ENCODE measurements around the gene TTBK1. TPM values are rescaled to one million over a fixed set of nuclear protein-coding genes. Genes with fewer than 3 reads are reported as not detected.

Gene TTBK1
- polyA plus RNA-seq, 3 donors: 0.01 to 0.10 TPM; not detected in 1

DNA sequence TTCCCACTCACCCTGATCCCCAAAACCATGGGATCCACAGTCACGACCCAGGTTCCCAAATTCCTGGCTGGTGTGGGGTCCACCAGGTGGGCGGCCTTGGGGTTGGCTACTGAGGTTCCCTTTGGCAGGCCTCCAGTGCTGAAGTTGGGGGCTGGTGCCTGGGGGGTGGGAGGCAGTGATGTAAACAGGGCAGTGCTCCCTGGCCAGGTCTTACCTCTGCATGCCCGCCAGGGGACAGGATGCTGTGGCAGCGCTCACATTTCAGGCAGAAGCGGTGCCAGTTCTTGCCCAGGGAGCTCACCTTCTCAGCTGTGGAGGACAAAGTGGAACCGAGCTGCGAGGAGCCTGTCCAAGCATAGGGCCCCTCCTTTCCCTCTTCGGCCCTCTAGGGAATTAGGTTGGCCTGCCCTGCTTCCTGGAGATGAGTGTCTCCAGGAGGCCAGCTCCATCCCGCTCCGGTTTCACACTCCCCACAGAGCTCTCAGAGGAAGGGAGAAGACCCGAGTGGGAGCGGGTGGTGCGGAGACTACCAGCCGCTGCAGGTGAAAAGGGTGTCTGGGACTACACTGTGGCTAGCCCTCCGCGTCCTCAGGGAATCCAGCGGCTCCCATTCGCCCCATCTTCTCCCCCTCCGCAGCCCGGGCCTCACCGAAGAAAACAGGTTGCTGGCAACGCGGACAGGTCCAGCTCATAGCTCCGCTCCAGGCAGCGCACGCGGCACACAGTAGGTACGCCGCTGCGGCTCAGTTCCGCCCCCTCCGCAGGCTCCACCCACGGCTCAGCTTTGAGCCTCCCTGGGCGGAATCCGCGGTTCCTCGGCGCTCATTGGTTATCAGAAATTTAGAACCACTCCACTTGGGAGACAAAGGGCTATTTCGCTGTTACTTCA, 65.1 kb downstream of the TTBK1 start, which contains the start of gene CRIP3:
CRIP3 (minus strand) TSS at position 726 of the 889 bp plus-strand sequence; CDS start at position 692, 34 bp downstream.
- 7 to 11% (median 10%) methylated on average over 39 of the region's 39 CpGs for WGBS, 3 donors

DNA sequence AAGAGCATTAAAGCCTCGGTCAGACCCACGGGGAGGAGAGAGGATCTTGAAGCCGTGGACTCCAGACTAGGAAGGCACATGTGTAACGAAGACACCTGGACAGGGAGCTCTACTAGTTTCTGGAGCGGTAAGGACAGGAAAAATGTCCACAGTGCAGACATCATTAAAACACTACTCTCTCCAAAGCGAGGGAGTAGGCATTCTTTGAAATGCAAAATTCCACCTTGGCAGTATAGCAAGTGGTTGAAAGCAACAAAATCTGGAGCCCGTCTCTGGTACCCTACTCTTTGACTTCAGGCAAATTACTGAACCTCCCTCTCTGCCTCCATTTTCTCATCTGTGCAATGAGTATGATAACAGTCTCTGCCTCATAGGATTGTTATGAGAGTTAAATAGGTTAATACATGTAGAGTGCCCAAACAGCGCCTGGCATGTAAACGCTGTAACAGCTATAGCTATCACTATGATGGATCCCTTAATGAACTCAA, 65.8 kb downstream of the TTBK1 start:
- no peak overlapping the region for H3K27ac ChIP-seq (ENCODE audit: low read depth, low read length)
- WGBS, 3 donors: 37 to 38% (median 38%) methylated on average over 9 of the region's 9 CpGs

More for the DNA sequence above, 65.1 kb downstream of the TTBK1 start, which contains the start of gene CRIP3:
- no peak within 1 kb of the TSS for H3K27ac ChIP-seq (ENCODE audit: low read depth, low read length)

DNA sequence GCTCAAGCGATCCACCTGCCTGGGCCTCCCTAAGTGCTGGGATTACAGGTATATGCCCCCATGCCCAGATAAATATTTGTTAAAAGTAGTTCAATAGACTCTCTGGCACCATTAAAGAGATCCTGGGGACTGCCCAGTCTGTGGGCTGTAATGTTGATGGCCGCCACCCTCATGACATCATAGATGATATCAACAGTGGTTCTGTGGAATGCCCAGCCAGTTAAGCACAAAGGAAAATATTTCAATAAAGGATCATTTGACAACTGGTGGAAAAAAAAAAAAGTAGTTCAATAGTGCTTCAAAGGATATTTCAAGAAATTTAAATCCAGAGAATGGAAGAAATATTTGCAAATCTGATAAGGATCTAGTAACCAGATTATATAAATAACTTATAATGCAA, 66.9 kb downstream of the TTBK1 start:
- WGBS, 3 donors: 94 to 95% (median 94%) methylated on average over 2 of the region's 2 CpGs
- no peak overlapping the region for H3K27ac ChIP-seq (ENCODE audit: low read depth, low read length)

DNA sequence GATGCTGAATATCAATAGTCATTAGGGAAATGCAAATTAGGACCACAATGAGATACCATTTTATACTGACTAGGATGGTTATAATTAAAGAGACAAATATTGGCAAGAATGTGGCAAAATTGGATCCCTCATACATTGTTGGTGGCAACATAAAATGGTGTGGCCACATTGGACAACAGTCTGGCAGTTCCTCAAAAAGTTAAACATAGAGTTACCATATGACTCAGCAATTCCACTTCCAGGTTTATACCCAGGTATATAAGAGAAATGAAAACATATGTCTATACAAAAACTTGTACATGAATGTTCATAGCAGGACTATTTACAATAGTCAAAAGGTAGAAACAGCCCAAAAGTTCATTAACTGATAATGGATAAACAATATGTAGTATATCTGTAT, 67.3 kb downstream of the TTBK1 start:
- no peak overlapping the region for H3K27ac ChIP-seq (ENCODE audit: low read depth, low read length)

DNA sequence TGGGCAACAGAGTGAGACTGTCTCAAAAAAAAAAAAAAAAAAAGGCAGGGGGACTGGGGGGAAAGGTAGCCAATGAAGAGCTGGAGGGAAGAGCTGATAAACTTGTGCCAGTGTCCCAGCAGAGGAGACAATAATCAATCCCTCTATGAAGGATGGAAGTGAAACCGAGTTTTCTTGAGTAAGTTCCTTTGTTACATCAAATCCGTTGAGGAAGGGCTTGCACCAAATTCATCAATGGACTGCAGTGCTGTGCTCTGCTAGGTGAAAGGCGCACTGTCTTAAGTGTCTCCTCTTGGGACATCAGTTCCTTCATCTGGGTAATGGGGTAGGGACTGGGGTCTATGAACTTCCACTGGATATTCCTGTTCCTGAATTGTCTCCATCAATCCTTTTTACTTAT, 68.4 kb downstream of the TTBK1 start:
- 48 to 85% (median 75%) methylated on average over 3 of the region's 3 CpGs for WGBS, 3 donors
- H3K27ac ChIP-seq (ENCODE audit: low read depth, low read length): no peak overlapping the region

DNA sequence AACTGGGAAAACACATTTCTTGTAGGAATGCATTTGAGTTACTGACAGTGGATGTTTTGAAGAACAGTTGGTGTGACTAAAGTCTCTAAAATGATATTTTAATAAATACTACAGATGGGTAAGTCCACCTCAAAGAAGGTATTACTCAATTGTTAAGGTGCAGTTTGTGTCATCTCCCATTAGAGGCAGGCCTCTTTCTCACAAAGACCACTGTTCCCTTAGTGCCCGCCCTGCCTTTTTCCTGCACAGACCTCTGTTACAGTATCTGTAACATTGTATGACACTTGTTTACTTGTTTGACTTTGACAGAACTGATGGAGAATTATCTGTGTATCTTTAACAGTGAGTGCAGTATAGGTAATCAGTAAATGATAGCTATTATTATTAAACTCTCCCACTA, 70.5 kb downstream of the TTBK1 start:
- WGBS, 3 donors: 84 to 95% (median 85%) methylated on average over 1 of the region's 1 CpG
- H3K27ac ChIP-seq (ENCODE audit: low read depth, low read length): no peak overlapping the region

DNA sequence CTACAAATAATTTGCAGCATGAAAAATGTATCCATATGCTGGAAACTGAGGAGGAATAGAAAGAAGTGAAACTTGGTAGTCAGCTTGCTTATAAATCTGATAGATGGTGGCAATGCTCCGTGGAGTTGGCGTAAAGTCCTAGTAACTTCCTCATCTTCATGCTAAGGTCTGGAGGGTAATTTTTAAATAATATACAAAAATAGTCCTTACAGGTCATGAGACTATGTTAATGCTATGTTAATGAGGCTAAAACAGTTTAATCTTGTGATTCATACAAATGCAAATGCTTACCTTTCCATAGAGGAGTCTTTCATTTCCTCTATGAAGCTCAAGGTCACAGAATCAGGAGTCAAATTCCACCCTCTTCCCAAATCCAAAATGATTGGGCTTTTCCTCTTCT, 74.7 kb downstream of the TTBK1 start:
- H3K27ac ChIP-seq (ENCODE audit: low read depth, low read length): no peak overlapping the region
- 85 to 95% (median 92%) methylated on average over 2 of the region's 2 CpGs for WGBS, 3 donors

DNA sequence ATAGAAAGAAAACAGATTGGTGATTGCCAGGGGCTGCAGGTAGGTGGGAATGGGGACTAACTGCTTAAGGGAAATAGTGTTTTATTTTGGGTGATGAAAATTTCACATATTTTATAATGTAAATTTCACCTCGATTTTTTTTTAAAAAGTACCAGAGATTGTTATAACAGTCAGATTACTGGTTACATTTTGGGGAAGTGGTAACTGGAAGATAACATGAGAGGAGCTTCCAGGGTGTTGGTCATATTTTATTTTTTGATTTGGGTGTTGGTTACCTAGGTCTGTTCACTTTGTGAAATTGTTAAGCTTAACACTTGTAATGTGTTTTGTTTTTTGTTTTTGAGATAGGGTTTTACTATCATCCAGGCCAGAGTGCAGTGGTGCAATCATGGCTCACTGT, 82.6 kb downstream of the TTBK1 start:
- WGBS, 3 donors: 49 to 77% (median 73%) methylated on average over 1 of the region's 1 CpG
- no peak overlapping the region for H3K27ac ChIP-seq (ENCODE audit: low read depth, low read length)

DNA sequence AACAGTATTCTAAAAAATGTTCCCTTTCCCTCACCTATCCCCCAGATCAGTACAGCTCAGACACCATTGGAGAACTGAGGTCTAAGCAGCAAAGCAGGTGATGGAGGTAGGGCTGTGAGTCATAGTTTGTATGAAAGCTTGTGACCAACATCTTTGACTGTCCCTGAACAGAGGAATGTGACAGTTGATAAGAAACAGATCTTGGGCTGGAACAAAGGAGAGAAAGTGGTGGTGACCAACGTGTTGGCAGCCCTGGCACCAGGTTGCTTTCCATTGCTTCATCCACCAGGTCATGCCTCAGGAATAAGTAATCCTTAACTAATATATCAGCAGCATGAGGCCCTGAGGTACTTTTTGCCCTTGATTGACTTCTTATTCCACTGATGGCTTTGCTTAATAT, 85.2 kb downstream of the TTBK1 start:
- H3K27ac ChIP-seq (ENCODE audit: low read depth, low read length): no peak overlapping the region
- WGBS, 3 donors: 18 to 81% (median 63%) methylated on average over 1 of the region's 1 CpG

DNA sequence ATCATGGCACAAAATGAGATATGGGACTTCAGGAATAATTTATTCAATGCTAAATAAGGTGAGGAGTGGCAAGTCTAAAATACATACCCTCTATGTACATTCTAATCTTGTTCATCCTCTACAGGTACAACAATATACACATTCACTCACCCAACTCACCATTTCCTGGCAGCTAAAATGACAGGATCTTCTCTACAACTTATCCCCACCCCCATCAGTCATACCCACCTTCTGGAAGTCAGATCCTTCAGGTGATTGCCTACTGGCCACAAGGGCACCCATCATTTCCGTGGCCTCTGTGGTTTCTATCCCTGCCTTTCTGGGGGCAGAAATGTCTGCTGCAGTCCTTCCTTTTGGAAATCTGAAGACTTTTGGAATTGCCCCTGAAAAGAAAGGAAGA, 88.2 kb downstream of the TTBK1 start:
- H3K27ac ChIP-seq (ENCODE audit: low read depth, low read length): no peak overlapping the region
- WGBS, 3 donors: 52 to 83% (median 58%) methylated on average over 1 of the region's 1 CpG

DNA sequence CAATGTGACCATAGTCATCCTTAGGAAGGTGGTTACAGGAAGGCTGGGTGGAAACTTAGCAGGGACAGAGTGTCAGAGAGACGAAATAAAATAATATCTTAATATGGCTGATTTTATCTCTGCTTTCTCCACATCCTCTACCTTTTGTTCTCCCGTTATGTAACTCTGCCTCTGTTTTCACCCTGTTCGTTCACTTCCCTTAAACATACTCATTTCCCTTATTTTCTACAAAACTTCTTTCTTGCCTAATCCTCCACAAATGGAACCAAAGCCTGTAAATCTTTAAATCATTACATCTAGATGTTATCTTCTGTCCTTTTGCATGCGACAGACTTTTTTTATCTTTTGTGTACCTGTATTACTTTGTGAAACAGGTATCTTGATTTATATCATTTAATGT, 88.6 kb downstream of the TTBK1 start:
- no peak overlapping the region for H3K27ac ChIP-seq (ENCODE audit: low read depth, low read length)
- WGBS, 3 donors: 41 to 64% (median 49%) methylated on average over 4 of the region's 4 CpGs

DNA sequence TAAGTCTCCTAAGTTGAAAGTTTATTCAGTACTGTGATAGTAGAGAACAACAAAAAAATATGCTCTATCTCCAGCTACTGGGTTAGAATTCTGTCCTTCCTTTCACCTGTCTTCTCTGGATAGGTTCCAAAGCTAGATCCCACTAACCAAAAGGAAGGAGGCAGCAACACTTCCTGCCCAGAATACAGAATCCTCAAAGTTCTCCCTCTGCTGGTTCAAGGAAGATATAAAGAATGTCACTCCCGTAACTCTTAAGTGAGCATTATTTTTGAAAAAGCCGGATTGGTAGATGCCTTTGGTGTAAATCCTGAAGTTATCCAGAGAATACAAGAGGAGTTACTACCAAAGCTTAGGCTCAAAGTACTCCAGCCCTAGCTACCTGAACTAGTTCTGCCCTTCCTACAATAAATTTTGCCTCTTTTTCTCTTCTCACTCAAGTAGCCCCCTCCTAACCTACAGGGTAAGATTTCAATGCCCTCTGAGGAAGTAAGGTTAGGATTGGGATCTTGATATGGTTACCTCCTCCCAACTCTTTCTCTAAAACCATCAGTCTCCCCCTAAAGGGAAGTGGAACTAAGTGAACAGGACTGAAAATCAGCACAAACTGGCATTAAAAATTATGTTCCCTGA, 91.3 kb downstream of the TTBK1 start:
- WGBS, 3 donors: 19 to 38% (median 35%) methylated on average over 2 of the region's 2 CpGs
- no peak overlapping the region for H3K27ac ChIP-seq (ENCODE audit: low read depth, low read length)

DNA sequence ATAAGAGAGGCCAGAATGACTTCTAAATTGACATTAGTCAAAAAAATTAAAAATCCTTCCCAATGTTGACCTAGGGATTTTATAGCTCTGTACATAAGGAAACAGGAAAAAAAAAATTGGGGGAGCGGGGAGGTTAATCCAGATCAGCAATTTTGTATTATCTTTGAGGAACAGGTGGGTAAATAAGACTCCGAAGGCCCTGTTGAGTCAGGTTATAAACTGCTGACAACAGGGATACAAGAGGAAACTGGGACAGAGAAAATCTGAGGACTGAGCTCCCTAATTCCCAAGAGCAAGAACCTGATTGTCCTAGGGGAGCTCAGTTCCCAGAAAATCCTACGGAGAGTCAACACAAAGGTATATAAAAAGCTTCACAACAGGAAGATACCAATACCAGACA, 92.2 kb downstream of the TTBK1 start:
- WGBS, 3 donors: 53 to 89% (median 88%) methylated on average over 3 of the region's 3 CpGs
- no peak overlapping the region for H3K27ac ChIP-seq (ENCODE audit: low read depth, low read length)

DNA sequence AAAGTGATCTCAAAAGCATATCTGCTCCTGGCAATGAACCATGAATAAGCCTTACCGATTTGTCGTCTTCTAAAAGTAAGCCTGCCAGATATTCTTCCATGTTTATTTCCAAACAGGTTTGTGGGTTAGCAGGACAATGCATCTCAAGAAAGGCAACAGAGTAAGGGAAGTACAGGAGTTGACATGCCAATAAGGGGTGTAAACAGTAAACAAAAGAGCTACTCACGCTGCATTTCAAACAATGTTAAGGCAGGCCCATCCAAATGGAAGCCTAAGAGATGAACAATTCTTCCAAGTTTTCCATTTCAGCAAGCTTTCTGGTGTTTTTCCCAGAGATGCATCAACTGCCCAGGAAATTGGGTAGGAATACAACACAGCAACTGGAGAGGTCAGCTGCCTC, 93.1 kb downstream of the TTBK1 start:
- H3K27ac ChIP-seq (ENCODE audit: low read depth, low read length): no peak overlapping the region
- 58 to 74% (median 61%) methylated on average over 3 of the region's 3 CpGs for WGBS, 3 donors

Other genes with a start within 250 kb of the TTBK1 start
- gene MEA1, start 229.5 kb upstream of the TTBK1 start, polyA plus RNA-seq: 10 to 100 TPM; 39.7 to 90.3 (median 73.0) TPM
- gene KLHDC3, start 229.2 kb upstream of the TTBK1 start, polyA plus RNA-seq: 100 to 1,000 TPM in 1 of 3 donors, 10 to 100 TPM in 2; 44.6 to 108 (median 70.5) TPM
- gene RRP36, start 221.9 kb upstream of the TTBK1 start, polyA plus RNA-seq: 10 to 100 TPM; 26.4 to 41.3 (median 29.9) TPM
- gene CUL7, start 189.6 kb upstream of the TTBK1 start, polyA plus RNA-seq: 1 to 10 TPM; 8.9 to 9.6 (median 9.3) TPM
- gene MRPL2, start 184.0 kb upstream of the TTBK1 start, polyA plus RNA-seq: 10 to 100 TPM; 43.6 to 77.5 (median 55.8) TPM
- gene KLC4, start 183.8 kb upstream of the TTBK1 start, polyA plus RNA-seq: 10 to 100 TPM; 15.1 to 25.6 (median 17.8) TPM
- gene PTK7, start 167.2 kb upstream of the TTBK1 start, polyA plus RNA-seq: 10 to 100 TPM in 2 of 3 donors, 1 to 10 TPM in 1; 6.6 to 15.7 (median 11.2) TPM
- 10 to 100 TPM; 12.1 to 57.9 (median 29.9) TPM for gene SRF, start 72.2 kb upstream of the TTBK1 start, polyA plus RNA-seq
- 10 to 100 TPM; 11.0 to 40.8 (median 20.4) TPM for gene CUL9, start 61.3 kb upstream of the TTBK1 start, polyA plus RNA-seq
- gene DNPH1, start 14.0 kb upstream of the TTBK1 start, polyA plus RNA-seq: 100 to 1,000 TPM in 2 of 3 donors, 10 to 100 TPM in 1; 95.0 to 136 (median 107) TPM
- gene SLC22A7, start 54.8 kb downstream of the TTBK1 start, polyA plus RNA-seq: not detected
- gene CRIP3, start 65.3 kb downstream of the TTBK1 start, polyA plus RNA-seq: 1 to 10 TPM in 1 of 3 donors, under 1 TPM in 1, not detected in 1; 0.61 to 1.4 TPM
- gene ZNF318, start 126.2 kb downstream of the TTBK1 start, polyA plus RNA-seq: 1 to 10 TPM; 3.9 to 6.7 (median 5.2) TPM
- 10 to 100 TPM in 2 of 3 donors, 1 to 10 TPM in 1; 8.2 to 13.7 (median 11.7) TPM for gene ABCC10, start 184.1 kb downstream of the TTBK1 start, polyA plus RNA-seq
- gene DLK2, start 212.1 kb downstream of the TTBK1 start, polyA plus RNA-seq: under 1 TPM; 0.25 to 0.45 (median 0.34) TPM
- 10 to 100 TPM; 16.4 to 23.7 (median 17.2) TPM for gene TJAP1, start 234.1 kb downstream of the TTBK1 start, polyA plus RNA-seq